Right atrium auricular region (tissue), 2 donors: ENCODE results near the gene C15orf40. TPM values are rescaled to one million over a fixed set of nuclear protein-coding genes. Genes with fewer than 3 reads are reported as not detected.
A peak's percentile ranks its signal among the peaks of the same experiment; 100 is the strongest.

Experiments used
- DNase-seq: peaks from one replicate; pipeline ENCODE4 v3.0.0-alpha.2; 2019; ENCODE audit warnings: low spot score
- H3K27ac ChIP-seq, 2 donors: fragments of 200-600 bp; sonication (generic); 1 replicate in 1 of 2; 2 replicates in 1 of 2; pipeline ENCODE4 v1.5.1; 2016 to 2019
- H3K27me3 ChIP-seq, 2 donors: fragments of 200-600 bp; sonication (generic); one replicate each; pipeline versions ENCODE4 v1.5.1 to v1.6.0; 2017 to 2019
- H3K36me3 ChIP-seq: fragments of 200-600 bp; sonication (generic); one replicate; pipeline ENCODE4 v1.5.1; 2016
- H3K4me1 ChIP-seq, 2 donors: fragments of 200-600 bp; sonication (generic); one replicate each; pipeline versions ENCODE4 v1.5.1 to v1.6.0; 2017 to 2019
- H3K4me3 ChIP-seq, 2 donors: fragments of 200-600 bp; sonication (generic); 1 replicate in 1 of 2; 2 replicates in 1 of 2; pipeline ENCODE4 v1.5.1; 2017 to 2019; ENCODE audit warnings: mild to moderate bottlenecking in 1 of 2, moderate library complexity in 1 of 2
- H3K9me3 ChIP-seq, 2 donors: fragments of 200-600 bp; sonication (generic); one replicate each; pipeline ENCODE4 v1.5.1; 2019
- CTCF ChIP-seq, 2 donors: fragments of 200-600 bp; sonication (generic); IDR thresholded peaks; one replicate each; pipeline ENCODE4 v1.5.1; 2019; ENCODE audit warnings: antibody characterized with exemption in 2 of 2
- total RNA-seq, 2 donors: library from RNA; depleted of rRNA; stranded (reverse); fragments of >200 nt; gene quantifications; one replicate each; pipeline ENCODE4 v1.1.0, GENCODE V29; 2016

C15orf40 gene
- total RNA-seq, 2 donors from 2014 or later, result 5.9 to 9.4 TPM

- no peak for TF ChIP-seq CTCF (IDR thresholded peaks at IDR 0.05)
- H3K9me3 ChIP-seq, result no peaks in the 10 kb centered on the region
- no peaks in the 10 kb centered on the region for H3K36me3 ChIP-seq
- H3K4me3 ChIP-seq, result no peak overlapping the region
- H3K27ac ChIP-seq, result peak overlapping the region in 1 of 2 donors; percentile 53
- H3K4me1 ChIP-seq, result peaks cover 0 to 7% of the 10 kb centered on the region in 2 donors
- no peak for DNase-seq
- H3K27me3 ChIP-seq, result no peaks in the 10 kb centered on the region
Measured at GRCh38 chr15:82970078-82970686, 41.3 kb downstream of the C15orf40 start.

- no peak for TF ChIP-seq CTCF (IDR thresholded peaks at IDR 0.05)
- Histone ChIP-seq H3K27ac (no peak overlapping the region), H3K27me3 (no peaks in the 10 kb centered on the region), H3K4me1 (peaks cover 0 to 7% of the 10 kb centered on the region in 2 donors), H3K36me3 (no peaks in the 10 kb centered on the region), H3K9me3 (no peaks in the 10 kb centered on the region), H3K4me3 (no peak overlapping the region)
- no peak for DNase-seq
Measured at GRCh38 chr15:82969353-82969752, 42.1 kb downstream of the C15orf40 start.

GRCh38 chr15:82968066-82968465 lies 43.4 kb downstream of the C15orf40 start:
- H3K9me3 ChIP-seq, result no peaks in the 10 kb centered on the region
- no peak overlapping the region for H3K27ac ChIP-seq
- H3K4me1 ChIP-seq, result peaks cover 0 to 7% of the 10 kb centered on the region in 2 donors
- H3K4me3 ChIP-seq, result no peak overlapping the region
- H3K27me3 ChIP-seq, result no peaks in the 10 kb centered on the region
- DNase-seq, result no peak
- H3K36me3 ChIP-seq, result no peaks in the 10 kb centered on the region
- TF ChIP-seq CTCF (IDR thresholded peaks at IDR 0.05), result no peak

- Histone ChIP-seq H3K27me3 (no peaks in the 10 kb centered on the region), H3K36me3 (no peaks in the 10 kb centered on the region), H3K4me1 (peaks cover 0 to 3% of the 10 kb centered on the region in 2 donors), H3K4me3 (no peak overlapping the region), H3K9me3 (no peaks in the 10 kb centered on the region), H3K27ac (no peak overlapping the region)
- TF ChIP-seq CTCF (IDR thresholded peaks at IDR 0.05), result no peak
- DNase-seq, result no peak
Measured at GRCh38 chr15:82966671-82967071, 44.8 kb downstream of the C15orf40 start.

GRCh38 chr15:82964890-82965289 lies 46.5 kb downstream of the C15orf40 start:
- H3K9me3 ChIP-seq, result no peaks in the 10 kb centered on the region
- H3K27me3 ChIP-seq, result no peaks in the 10 kb centered on the region
- no peaks in the 10 kb centered on the region for H3K4me1 ChIP-seq
- DNase-seq, result no peak
- H3K36me3 ChIP-seq, result no peaks in the 10 kb centered on the region
- H3K4me3 ChIP-seq, result no peak overlapping the region
- no peak for TF ChIP-seq CTCF (IDR thresholded peaks at IDR 0.05)
- H3K27ac ChIP-seq, result no peak overlapping the region
